ENCODE results near the gene BCL2L15.

BCL2L15 gene

GRCh38 chr1:113905435-113905861, 18.1 kb upstream of the BCL2L15 start:
- peak overlapping the region; percentile 98 for H3K4me3 ChIP-seq (ENCODE audit: low read length)
- no peak for TF ChIP-seq CTCF (conservative IDR thresholded peaks at IDR 0.05; ENCODE audit: low read depth, low read length)
- no peak for DNase-seq (ENCODE audit: low read depth)

GRCh38 chr1:113904674-113905434, 17.5 kb upstream of the BCL2L15 start, which contains the start of the genes AP4B1 and DCLRE1B:
Gene AP4B1 (minus strand): TSS chr1:113904799. CDS start chr1:113904717, 82 bp downstream.
Gene DCLRE1B (plus strand): TSS chr1:113905326. CDS start chr1:113905587, 261 bp downstream.
- TF ChIP-seq CTCF (conservative IDR thresholded peaks at IDR 0.05; ENCODE audit: low read depth, low read length) = peak; percentile 62

GRCh38 chr1:113904293-113904673, 16.9 kb upstream of the BCL2L15 start:
- peak; percentile 13 for DNase-seq (ENCODE audit: low read depth)
- H3K4me3 ChIP-seq (ENCODE audit: low read length) = peak overlapping the region; percentile 98
- no peak for TF ChIP-seq CTCF (conservative IDR thresholded peaks at IDR 0.05; ENCODE audit: low read depth, low read length)

More at GRCh38 chr1:113904674-113905434, 17.5 kb upstream of the BCL2L15 start, which contains the start of the genes AP4B1 and DCLRE1B:
- DNase-seq (ENCODE audit: low read depth) = peak; percentile 99
- H3K4me3 ChIP-seq (ENCODE audit: low read length) = peak within 1 kb of the TSS; percentile 98

- TF ChIP-seq CTCF (conservative IDR thresholded peaks at IDR 0.05; ENCODE audit: low read depth, low read length) = no peak
- peak overlapping the region; percentile 98 for H3K4me3 ChIP-seq (ENCODE audit: low read length)
- DNase-seq (ENCODE audit: low read depth) = no peak
These were observed 16.3 kb upstream of the BCL2L15 start for GRCh38 chr1:113903501-113904292.

- TF ChIP-seq CTCF (conservative IDR thresholded peaks at IDR 0.05; ENCODE audit: low read depth, low read length) = no peak
- H3K4me3 ChIP-seq (ENCODE audit: low read length) = no peak overlapping the region
- DNase-seq (ENCODE audit: low read depth) = no peak
These were observed 13.8 kb upstream of the BCL2L15 start for GRCh38 chr1:113901191-113901590.

GRCh38 chr1:113899111-113899510, 11.7 kb upstream of the BCL2L15 start:
- no peak for DNase-seq (ENCODE audit: low read depth)
- TF ChIP-seq CTCF (conservative IDR thresholded peaks at IDR 0.05; ENCODE audit: low read depth, low read length) = no peak
- no peak overlapping the region for H3K4me3 ChIP-seq (ENCODE audit: low read length)

All from retinal pigment epithelial cell (primary cell).